A549 (cell line): ENCODE measurements around the gene DOCK7.

Experiments used
- CTCF ChIP-seq: fragments of >200 bp; sonication (Bioruptor Twin); formaldehyde crosslinking; IDR thresholded peaks from 3 replicates; pipeline ENCODE4 v1.5.1; 2016
- KDM1A ChIP-seq: fragments of 200-600 bp; sonication (generic); IDR thresholded peaks from 2 replicates; pipeline ENCODE4 v1.6.1; 2016; ENCODE audit warnings: low read depth, mild to moderate bottlenecking
- PBX3 ChIP-seq: IDR thresholded peaks from 2 replicates; pipeline ENCODE4 v1.6.1; 2012

GRCh38 chr1:62676611-62677356, 11.4 kb downstream of the DOCK7 start:
- TF ChIP-seq KDM1A = no peak
- TF ChIP-seq CTCF = no peak
- no peak for TF ChIP-seq PBX3
